Calu3 (cell line): ENCODE results near the gene FRMPD4. TPM values are rescaled to one million over a fixed set of nuclear protein-coding genes. Genes with fewer than 3 reads are reported as not detected.
A peak's percentile ranks its signal among the peaks of the same experiment; 100 is the strongest.

Experiments
- BruUV-seq: library from RNA; stranded (reverse); fragments of 400-500 nt; replicated peaks from 2 replicates; lab custom pipeline; 2021; lab: Mats Ljungman, UMichigan
- CTCF ChIA-PET: fragments of 300-600 bp; sonication (Branson Sonifier 250); formaldehyde crosslinking; loops from one replicate; lab custom pipeline; 2022; ENCODE audit warnings: antibody characterized with exemption; lab: Charles Lee
- DNase-seq: peaks from one replicate; pipeline ENCODE4 v3.0.0; 2022
- H3K27ac Mint-ChIP-seq: one replicate; pipeline ENCODE4 v1.8.0; 2022; ENCODE audit warnings: mixed read lengths; ENCODE audit not compliant: unreplicated experiment
- H3K27me3 Mint-ChIP-seq: one replicate; pipeline ENCODE4 v1.8.0; 2022; ENCODE audit warnings: mixed read lengths; ENCODE audit not compliant: unreplicated experiment
- H3K36me3 Mint-ChIP-seq: one replicate; pipeline ENCODE4 v1.8.0; 2022; ENCODE audit warnings: mild to moderate bottlenecking, moderate library complexity, mixed read lengths; ENCODE audit not compliant: insufficient read depth, unreplicated experiment
- H3K4me1 Mint-ChIP-seq: one replicate; pipeline ENCODE4 v1.8.0; 2022; ENCODE audit warnings: mild to moderate bottlenecking, low read depth, mixed read lengths; ENCODE audit not compliant: unreplicated experiment
- H3K4me3 Mint-ChIP-seq: one replicate; pipeline ENCODE4 v1.8.0; 2022; ENCODE audit warnings: mild to moderate bottlenecking, low read depth, moderate library complexity, mixed read lengths; ENCODE audit not compliant: unreplicated experiment
- H3K9me3 Mint-ChIP-seq: one replicate; pipeline ENCODE4 v1.8.0; 2022; ENCODE audit warnings: low read depth, mixed read lengths; ENCODE audit not compliant: unreplicated experiment
- intact Hi-C: fragments of 100-400 bp; cut with micrococcal nuclease; formaldehyde crosslinking; loops from one replicate; pipeline ENCODE4 v1.10.0; 2022; ENCODE audit not compliant: unreplicated experiment
- total RNA-seq: library from RNA; stranded (reverse); gene quantifications from 2 replicates; pipeline ENCODE4 v1.2.3, GENCODE V29; 2022
- TF ChIP-seq, protein P1 (sequence below): fragments of 200-600 bp; IDR thresholded peaks from one replicate; pipeline ENCODE4 v1.8.0; 2022; ENCODE audit warnings: antibody characterized with exemption; ENCODE audit not compliant: unreplicated experiment

The FRMPD4 gene
- total RNA-seq, 1 experiment from 2014 or later, result not detected

GRCh38 chrX:12610079-12610478 lies 471.8 kb downstream of the FRMPD4 start:
- Mint-ChIP-seq H3K27me3 (no peaks in the 10 kb centered on the region), H3K9me3 (no peaks in the 10 kb centered on the region), H3K4me1 (peaks cover 14% of the 10 kb centered on the region), H3K4me3 (no peak overlapping the region), H3K36me3 (peaks cover 5% of the 10 kb centered on the region), H3K27ac (peak overlapping the region; percentile 74)
- TF ChIP-seq, protein P1, sequence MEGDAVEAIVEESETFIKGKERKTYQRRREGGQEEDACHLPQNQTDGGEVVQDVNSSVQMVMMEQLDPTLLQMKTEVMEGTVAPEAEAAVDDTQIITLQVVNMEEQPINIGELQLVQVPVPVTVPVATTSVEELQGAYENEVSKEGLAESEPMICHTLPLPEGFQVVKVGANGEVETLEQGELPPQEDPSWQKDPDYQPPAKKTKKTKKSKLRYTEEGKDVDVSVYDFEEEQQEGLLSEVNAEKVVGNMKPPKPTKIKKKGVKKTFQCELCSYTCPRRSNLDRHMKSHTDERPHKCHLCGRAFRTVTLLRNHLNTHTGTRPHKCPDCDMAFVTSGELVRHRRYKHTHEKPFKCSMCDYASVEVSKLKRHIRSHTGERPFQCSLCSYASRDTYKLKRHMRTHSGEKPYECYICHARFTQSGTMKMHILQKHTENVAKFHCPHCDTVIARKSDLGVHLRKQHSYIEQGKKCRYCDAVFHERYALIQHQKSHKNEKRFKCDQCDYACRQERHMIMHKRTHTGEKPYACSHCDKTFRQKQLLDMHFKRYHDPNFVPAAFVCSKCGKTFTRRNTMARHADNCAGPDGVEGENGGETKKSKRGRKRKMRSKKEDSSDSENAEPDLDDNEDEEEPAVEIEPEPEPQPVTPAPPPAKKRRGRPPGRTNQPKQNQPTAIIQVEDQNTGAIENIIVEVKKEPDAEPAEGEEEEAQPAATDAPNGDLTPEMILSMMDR, result no peak
- no TSS peak for BruUV-seq
- CTCF ChIA-PET, result no interaction called here
- peak; percentile 2 for DNase-seq
- intact Hi-C loops, result no loop called here

DNA sequence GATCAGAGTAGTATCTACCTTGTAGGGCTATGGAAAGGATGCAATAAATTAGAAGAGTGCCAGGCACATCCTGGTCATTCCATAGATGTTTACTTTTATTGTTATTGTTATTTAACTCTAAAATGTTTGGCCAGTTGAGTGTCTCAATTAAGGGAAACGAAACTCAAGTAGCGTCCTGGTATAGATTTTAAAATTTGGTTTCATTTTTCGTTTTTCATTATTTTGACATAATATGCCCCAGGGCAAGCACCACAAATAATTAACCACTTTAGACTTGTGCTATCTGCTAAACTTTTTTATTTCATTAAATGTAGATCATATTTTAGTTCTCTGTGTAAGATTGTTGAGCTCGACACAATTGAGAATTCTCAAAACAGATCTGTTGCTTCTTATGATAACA lies 473.2 kb downstream of the FRMPD4 start:
- intact Hi-C loops, result no loop called here
- H3K27ac Mint-ChIP-seq, result no peak overlapping the region
- no TSS peak for BruUV-seq

DNA sequence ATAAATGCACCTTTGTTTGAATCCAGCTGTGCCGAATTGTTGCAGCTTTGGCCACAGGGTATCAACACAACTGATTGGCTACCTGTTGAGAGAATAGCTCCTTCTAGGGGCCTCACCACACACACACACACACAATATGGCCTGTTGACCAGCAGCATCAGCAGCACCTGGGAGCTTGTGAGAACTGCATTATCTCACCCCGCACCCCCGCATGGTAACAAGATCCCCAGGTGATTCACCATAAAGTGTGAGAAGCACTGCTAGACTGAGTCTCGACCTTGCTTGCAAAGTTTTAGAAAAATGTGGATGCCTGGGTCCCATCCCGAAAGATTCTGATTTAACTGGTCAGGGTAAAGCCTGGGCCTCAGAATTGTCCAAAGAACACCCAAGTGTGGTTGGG lies 476.0 kb downstream of the FRMPD4 start:
- intact Hi-C loops, result no loop called here
- Mint-ChIP-seq H3K27me3 (no peaks in the 10 kb centered on the region), H3K4me1 (peaks cover 17% of the 10 kb centered on the region), H3K27ac (no peak overlapping the region), H3K36me3 (peaks cover 5% of the 10 kb centered on the region), H3K4me3 (no peak overlapping the region), H3K9me3 (no peaks in the 10 kb centered on the region)
- no TSS peak for BruUV-seq
- CTCF ChIA-PET, result no interaction called here
- peak; percentile 2 for DNase-seq
- TF ChIP-seq, protein P1, result no peak

More for the DNA sequence above, 473.2 kb downstream of the FRMPD4 start:
- Mint-ChIP-seq H3K4me1 (peaks cover 17% of the 10 kb centered on the region), H3K9me3 (no peaks in the 10 kb centered on the region), H3K36me3 (peaks cover 5% of the 10 kb centered on the region), H3K27me3 (no peaks in the 10 kb centered on the region), H3K4me3 (no peak overlapping the region)
- CTCF ChIA-PET, result no interaction called here
- no peak for DNase-seq
- TF ChIP-seq, protein P1, result no peak

DNA sequence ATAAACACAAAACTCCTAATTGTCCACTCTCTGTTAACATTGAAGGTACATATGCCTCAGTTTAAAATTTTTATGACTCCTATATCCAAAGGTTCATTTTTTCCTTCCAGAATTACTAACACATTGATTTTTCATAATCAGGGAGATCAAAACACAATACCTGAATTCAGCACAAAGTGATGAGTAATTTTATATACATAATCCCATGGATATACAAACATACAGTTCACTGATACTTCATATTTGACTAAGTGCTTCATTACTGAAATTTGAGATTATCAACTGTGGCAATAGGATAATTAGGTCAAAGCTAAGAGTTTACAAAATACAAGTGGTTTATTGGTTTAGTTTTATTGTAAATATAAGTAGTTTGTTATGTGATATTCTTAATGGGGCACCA lies 476.8 kb downstream of the FRMPD4 start:
- CTCF ChIA-PET, result no interaction called here
- BruUV-seq, result no TSS peak
- DNase-seq, result no peak
- no peak overlapping the region for H3K4me3 Mint-ChIP-seq
- peaks cover 11% of the 10 kb centered on the region for H3K4me1 Mint-ChIP-seq
- H3K36me3 Mint-ChIP-seq, result peaks cover 3% of the 10 kb centered on the region
- intact Hi-C loops, result no loop called here
- TF ChIP-seq, protein P1, result no peak
- H3K9me3 Mint-ChIP-seq, result no peaks in the 10 kb centered on the region
- H3K27me3 Mint-ChIP-seq, result no peaks in the 10 kb centered on the region
- H3K27ac Mint-ChIP-seq, result no peak overlapping the region
